IPS-NIHi11 (cell line): ENCODE data around the gene FBXL2.

ENCODE experiments used
- DNase-seq: peaks from one replicate; pipeline ENCODE4 v3.0.0; 2012; ENCODE audit warnings: mixed read lengths, low spot score

Gene FBXL2

GRCh38 chr3:33277193-33277882 lies at the start of gene FBXL2:
Gene FBXL2 (plus strand): TSS chr3:33277442. CDS start chr3:33277513, 71 bp downstream.
- DNase-seq: peak; percentile 98

GRCh38 chr3:33229066-33229465 lies 48.2 kb upstream of the FBXL2 start:
- DNase-seq: no peak

- DNase-seq: no peak
Observed at GRCh38 chr3:33229947-33230346, 47.3 kb upstream of the FBXL2 start.

- no peak for DNase-seq
Observed at GRCh38 chr3:33231756-33232465, 45.3 kb upstream of the FBXL2 start.

DNA sequence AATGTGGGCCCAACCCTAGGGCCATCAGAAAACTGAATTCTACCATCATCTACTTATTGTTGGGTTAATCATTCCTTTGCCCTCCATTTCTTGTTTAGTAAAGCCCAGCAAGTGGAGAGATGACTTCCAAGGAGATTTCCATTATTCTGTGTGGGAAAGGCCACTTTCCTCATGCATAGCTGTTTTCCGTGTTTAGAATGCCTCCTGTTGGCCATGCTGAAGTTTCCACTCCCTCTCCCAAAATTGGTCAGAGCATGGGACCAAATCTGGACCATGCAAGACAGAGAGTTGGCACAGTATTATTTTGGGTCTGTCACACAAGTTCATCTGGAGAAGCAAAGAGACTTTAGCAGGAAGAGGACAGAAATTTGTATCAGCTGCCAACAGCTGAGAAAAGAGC lies 43.4 kb upstream of the FBXL2 start:
- DNase-seq: no peak

- no peak for DNase-seq
Observed at GRCh38 chr3:33236005-33236404, 41.2 kb upstream of the FBXL2 start.

GRCh38 chr3:33237439-33237838 lies 39.8 kb upstream of the FBXL2 start:
- DNase-seq: no peak

DNA sequence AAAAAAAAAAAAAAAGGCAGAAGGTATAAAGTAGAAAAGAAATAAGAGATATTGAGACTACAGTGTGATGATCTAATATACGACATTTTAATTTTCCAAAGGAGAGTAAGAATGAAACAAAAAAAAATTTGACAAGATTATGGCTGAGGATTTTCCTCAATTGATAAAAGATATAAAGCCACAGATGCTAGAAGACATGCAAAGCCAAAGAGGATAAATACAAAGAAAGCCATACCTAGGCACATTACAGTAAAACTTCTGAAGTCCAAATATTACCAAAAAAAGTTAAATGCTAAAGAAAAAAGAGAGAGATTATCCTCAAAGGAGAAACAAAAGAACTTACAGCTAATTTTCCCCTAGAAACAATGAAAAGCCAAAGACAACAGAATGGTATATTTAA lies 38.3 kb upstream of the FBXL2 start:
- DNase-seq: no peak

GRCh38 chr3:33240261-33240660 lies 37.0 kb upstream of the FBXL2 start:
- no peak for DNase-seq

DNA sequence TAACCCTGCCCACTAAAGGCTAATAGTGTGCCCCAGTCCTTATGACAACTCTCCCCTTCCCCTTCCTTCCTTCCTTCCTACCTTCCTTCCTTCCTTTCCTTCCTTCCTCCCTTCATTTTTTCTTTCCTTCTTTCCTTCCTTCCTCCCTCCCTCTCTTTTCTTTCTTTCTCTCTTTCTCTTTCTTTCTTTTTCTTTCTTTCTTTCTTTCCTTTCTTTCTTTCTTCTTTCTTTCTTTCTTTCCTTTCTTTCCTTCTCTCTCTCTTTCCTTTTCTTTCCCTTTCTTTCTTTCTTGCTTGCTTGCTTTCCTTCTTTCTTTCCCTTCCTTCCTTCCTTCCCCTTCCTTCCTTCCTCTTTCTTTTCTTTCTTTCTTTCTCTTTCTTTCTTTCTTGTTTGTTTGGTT lies 30.5 kb upstream of the FBXL2 start:
- no peak for DNase-seq

- no peak for DNase-seq
Observed at GRCh38 chr3:33250712-33251111, 26.5 kb upstream of the FBXL2 start.

GRCh38 chr3:33256249-33256648 lies 21.0 kb upstream of the FBXL2 start:
- no peak for DNase-seq

GRCh38 chr3:33260104-33260503 lies 17.1 kb upstream of the FBXL2 start:
- DNase-seq: no peak

DNA sequence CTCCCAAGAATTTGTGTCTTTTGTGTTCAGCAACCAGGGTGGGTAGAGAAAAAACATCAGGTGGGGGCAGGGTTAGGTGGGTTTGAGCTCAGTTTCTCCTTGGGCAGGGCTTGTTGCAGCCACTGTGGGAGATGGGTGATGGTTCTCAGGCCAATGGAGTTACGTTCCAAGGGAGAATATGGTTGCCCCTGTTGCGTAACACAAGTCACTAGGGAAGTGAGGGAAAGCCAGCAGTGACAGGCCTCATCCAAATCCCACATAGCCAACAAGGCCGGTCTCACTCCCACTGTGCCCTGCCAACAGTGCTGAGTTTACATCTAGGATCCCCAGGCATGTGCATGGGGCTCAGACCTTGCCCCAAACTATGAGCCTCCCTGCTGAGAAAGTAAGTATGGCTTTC lies 7.9 kb upstream of the FBXL2 start:
- no peak for DNase-seq

DNA sequence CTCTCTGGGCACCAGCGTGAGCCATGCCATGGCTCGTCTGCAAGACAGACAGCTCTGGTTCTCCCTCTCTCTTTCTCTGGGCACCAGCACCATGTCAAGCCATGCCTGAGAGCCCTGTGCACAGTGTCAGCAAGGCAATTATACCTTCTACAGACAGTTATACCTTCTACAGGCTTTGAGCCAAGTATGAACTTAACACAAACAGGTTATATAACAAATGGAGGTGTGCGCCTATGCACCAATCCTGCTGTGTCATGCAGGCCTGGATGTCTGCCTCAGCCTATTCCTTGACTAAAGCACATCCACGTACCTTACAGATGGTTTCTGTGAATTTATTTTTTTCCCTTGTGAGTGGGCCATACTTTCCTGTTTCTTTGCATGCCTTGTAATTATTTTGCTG lies 5.9 kb upstream of the FBXL2 start:
- DNase-seq: no peak

DNA sequence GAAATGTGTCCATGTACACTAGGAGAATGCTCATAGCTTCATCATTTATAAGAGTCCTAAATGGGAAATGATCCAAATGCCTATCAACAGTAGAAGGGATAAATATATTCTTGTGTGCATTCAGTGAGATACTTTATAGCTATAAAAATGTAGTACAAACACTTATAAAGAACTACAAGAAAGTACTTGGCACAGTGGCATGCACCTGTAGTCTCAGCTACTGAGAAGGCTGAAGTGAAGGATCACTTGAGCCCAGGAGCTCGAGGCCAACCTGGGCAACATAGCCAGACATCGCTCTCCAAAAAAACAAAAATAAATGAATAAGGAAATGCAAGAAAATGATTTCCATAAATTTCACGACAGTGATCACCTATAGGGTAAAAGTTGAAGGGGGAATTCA lies 3.6 kb upstream of the FBXL2 start:
- DNase-seq: no peak

DNA sequence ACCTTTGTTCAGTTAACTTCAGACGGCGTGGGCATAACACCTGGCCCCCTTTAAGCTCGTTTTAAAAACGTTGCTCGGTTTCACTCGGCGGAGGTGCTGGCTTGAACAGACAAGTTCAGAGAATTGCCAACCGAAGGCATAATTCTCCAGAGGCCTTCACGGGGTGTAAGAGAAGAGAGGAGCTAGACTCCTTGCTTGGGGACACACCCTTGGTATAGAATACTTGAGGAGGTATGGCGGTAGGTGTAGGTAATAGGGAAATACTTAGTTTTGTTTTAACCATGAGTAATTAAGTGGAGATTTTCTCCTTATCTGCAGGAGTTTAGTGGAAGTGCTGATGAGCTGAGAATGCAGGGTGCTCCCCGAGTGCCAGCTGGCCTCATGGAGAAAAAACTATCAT lies 921 bp downstream of the FBXL2 start:
- DNase-seq: no peak

- DNase-seq: no peak
Observed at GRCh38 chr3:33287672-33288282, 10.5 kb downstream of the FBXL2 start.

GRCh38 chr3:33299395-33300081 lies 22.3 kb downstream of the FBXL2 start:
- DNase-seq: no peak

- no peak for DNase-seq
Observed at GRCh38 chr3:33312361-33312760, 35.1 kb downstream of the FBXL2 start.

- DNase-seq: no peak
Observed at GRCh38 chr3:33313331-33313730, 36.1 kb downstream of the FBXL2 start.

DNA sequence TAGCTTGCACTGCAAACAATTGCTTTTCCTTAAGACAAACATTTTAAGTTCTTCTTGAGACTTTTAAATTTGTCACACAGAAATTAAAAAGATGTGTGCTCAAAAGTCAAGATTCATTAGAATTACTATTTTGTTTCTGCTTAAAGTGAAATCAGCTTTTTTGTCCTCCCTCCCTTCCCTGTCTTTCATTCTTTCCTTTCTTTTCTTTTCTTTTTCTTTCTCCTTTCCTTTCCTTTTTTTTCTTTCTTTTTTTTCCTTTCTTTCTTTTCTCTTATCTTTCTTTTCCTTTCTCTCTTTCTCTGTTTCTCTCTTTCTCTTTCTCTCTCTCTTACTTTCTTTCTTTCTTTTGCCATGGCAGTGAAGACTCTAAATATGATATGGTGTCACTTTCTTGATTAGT lies 37.8 kb downstream of the FBXL2 start:
- no peak for DNase-seq

DNA sequence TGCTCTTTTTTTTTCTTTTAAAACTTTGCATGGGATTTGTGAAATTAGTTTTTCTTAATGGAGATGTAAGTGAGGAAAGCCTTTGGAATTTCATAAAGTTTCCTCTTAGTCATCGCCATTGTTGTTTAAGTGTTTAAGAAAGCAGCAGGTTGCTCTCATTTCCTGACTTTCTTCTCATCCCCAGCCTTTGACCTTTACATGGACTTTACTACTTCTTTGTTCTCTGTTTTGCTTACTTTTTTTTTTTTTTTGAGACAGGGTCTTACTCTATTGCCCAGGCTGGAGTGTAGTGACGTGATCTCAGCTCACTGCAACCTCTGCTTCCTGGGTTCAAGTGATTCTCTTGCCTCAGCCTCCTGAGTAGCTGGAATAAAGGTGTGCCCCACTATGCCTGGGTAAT lies 38.6 kb downstream of the FBXL2 start:
- no peak for DNase-seq
